ENCODE results near the gene HPD. TPM values are rescaled to one million over a fixed set of nuclear protein-coding genes. Genes with fewer than 3 reads are reported as not detected.

HPD gene
- total RNA-seq, 1 donor from 2014 or later = 0.79 TPM

- no peaks in the 10 kb centered on the region for H3K27me3 ChIP-seq (ENCODE audit: control insufficient read depth, insufficient read depth, low read length)
- TF ChIP-seq CTCF (IDR thresholded peaks at IDR 0.05; ENCODE audit: insufficient read depth, low read length, severe bottlenecking) = no peak
- peaks cover 13% of the 10 kb centered on the region for H3K36me3 ChIP-seq (ENCODE audit: control insufficient read depth, insufficient read depth, low read length)
- H3K4me3 ChIP-seq (ENCODE audit: low read depth, low read length) = no peak overlapping the region
- no peak for DNase-seq (ENCODE audit: low read depth)
- no peak for FAIRE-seq
Observed at GRCh38 chr12:121831571-121832245, 27.0 kb downstream of the HPD start.

GRCh38 chr12:121830588-121831265 is 27.9 kb downstream of the HPD start:
- peaks cover 16% of the 10 kb centered on the region for H3K36me3 ChIP-seq (ENCODE audit: control insufficient read depth, insufficient read depth, low read length)
- TF ChIP-seq CTCF (IDR thresholded peaks at IDR 0.05; ENCODE audit: insufficient read depth, low read length, severe bottlenecking) = no peak
- no peaks in the 10 kb centered on the region for H3K27me3 ChIP-seq (ENCODE audit: control insufficient read depth, insufficient read depth, low read length)
- FAIRE-seq (no peak), DNase-seq (ENCODE audit: low read depth) (no peak)
- H3K4me3 ChIP-seq (ENCODE audit: low read depth, low read length) = no peak overlapping the region

- no peak for TF ChIP-seq CTCF (IDR thresholded peaks at IDR 0.05; ENCODE audit: insufficient read depth, low read length, severe bottlenecking)
- DNase-seq (ENCODE audit: low read depth) (no peak), FAIRE-seq (no peak)
- Histone ChIP-seq H3K36me3 (ENCODE audit: control insufficient read depth, insufficient read depth, low read length) (peaks cover 16% of the 10 kb centered on the region), H3K27me3 (ENCODE audit: control insufficient read depth, insufficient read depth, low read length) (no peaks in the 10 kb centered on the region), H3K4me3 (ENCODE audit: low read depth, low read length) (no peak overlapping the region)
Observed at GRCh38 chr12:121830134-121830533, 28.5 kb downstream of the HPD start.

GRCh38 chr12:121829250-121829918 is 29.3 kb downstream of the HPD start:
- Histone ChIP-seq H3K27me3 (ENCODE audit: control insufficient read depth, insufficient read depth, low read length) (no peaks in the 10 kb centered on the region), H3K36me3 (ENCODE audit: control insufficient read depth, insufficient read depth, low read length) (peaks cover 16% of the 10 kb centered on the region), H3K4me3 (ENCODE audit: low read depth, low read length) (no peak overlapping the region)
- DNase-seq (ENCODE audit: low read depth) (no peak), FAIRE-seq (no peak)
- no peak for TF ChIP-seq CTCF (IDR thresholded peaks at IDR 0.05; ENCODE audit: insufficient read depth, low read length, severe bottlenecking)

- no peak for TF ChIP-seq CTCF (IDR thresholded peaks at IDR 0.05; ENCODE audit: insufficient read depth, low read length, severe bottlenecking)
- DNase-seq (ENCODE audit: low read depth) = no peak
- Histone ChIP-seq H3K36me3 (ENCODE audit: control insufficient read depth, insufficient read depth, low read length) (peaks cover 16% of the 10 kb centered on the region), H3K4me3 (ENCODE audit: low read depth, low read length) (no peak overlapping the region), H3K27me3 (ENCODE audit: control insufficient read depth, insufficient read depth, low read length) (no peaks in the 10 kb centered on the region)
- no peak for FAIRE-seq
Observed at GRCh38 chr12:121828826-121829225, 29.8 kb downstream of the HPD start.
